ENCODE measurements around the gene SLC44A4. TPM values are rescaled to one million over a fixed set of nuclear protein-coding genes. Genes with fewer than 3 reads are reported as not detected.
"Not testable (repeated sequence)": the region's sequence is repeated elsewhere in the genome, so short reads cannot be mapped to it uniquely, and the experiment has no call there.

The SLC44A4 gene
- total RNA-seq, 4 donors from 2014 or later = 1.6 TPM; not detected in 3

DNA sequence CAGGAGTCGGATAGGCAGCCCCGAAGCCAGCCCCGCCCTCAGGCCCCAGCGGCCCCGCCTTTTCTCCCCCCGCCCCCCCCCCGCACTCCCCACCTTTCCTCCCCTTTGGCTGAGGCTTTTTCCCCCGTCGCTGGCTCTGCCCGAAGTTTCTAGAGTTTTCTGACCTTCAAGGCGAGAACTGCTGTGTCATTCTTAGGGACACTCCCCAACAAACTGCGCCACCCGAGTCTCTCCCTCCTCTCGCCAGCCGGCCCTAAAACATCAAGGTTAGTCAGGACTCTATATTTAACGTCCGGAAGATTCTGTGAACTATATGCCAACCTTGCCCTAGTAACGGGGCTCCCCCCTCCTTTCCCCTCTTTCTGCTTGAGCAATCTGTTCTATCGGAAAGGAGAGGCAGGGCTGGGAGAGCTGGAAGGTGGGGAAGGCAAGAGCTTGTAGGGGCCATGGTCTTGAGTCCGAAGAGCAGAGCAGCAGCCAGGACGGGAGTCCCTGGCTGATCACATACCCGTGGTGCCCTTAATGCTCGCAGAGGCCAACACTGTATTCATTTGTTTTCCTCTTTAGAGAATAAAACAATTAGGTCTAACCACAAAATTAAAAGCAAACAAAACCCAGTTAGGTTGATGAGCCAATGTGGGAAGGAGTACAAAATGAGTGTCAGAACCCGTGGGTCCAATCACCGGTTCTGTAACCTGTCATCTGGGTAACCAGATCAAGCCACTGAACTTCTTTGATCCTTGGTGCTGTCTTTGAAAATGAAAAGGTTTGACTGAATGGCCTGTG is 56.6 kb downstream of the SLC44A4 start:
- Histone ChIP-seq H3K36me3 (no peaks in the 10 kb centered on the region), H3K9me3 (no peaks in the 10 kb centered on the region), H3K4me1 (peaks cover 63 to 67% of the 10 kb centered on the region in 2 donors), H3K4me3 (peak overlapping the region; percentile 57 to 81 (median 66)), H3K27me3 (no peaks in the 10 kb centered on the region), H3K27ac (peak overlapping the region; percentile 97 to 98 (median 97))
- TF ChIP-seq CTCF (IDR thresholded peaks at IDR 0.05 in 4 of 5, conservative IDR thresholded peaks at IDR 0.05 in 1 of 5) = no peak
- peak; percentile 72 to 88 for TF ChIP-seq POLR2A (IDR thresholded peaks at IDR 0.05)
- DNase-seq (peak; percentile 93 to 97), ATAC-seq (peak; percentile 61 to 71)
- in situ Hi-C loops (cut with MboI; ENCODE audit: low sequenced_read_pairs in 4 of 4) (loop anchor here in 1 of 4 donors (25.0 kb wide), 1 partner anchor 365 kb away; the partner anchor contains the start of genes AGER, AGPAT1, GPSM3 and PBX2), intact Hi-C loops (cut with DNase I; ENCODE audit: low total_unique reads) (loop anchor here (5.0 to 10.0 kb wide), 2 partner anchors 1150 to 1207 kb away; partner anchors contain the start of genes MRPS18B and PPP1R10)

- H3K27ac ChIP-seq = peak overlapping the region; percentile 97 to 98 (median 97)
- intact Hi-C loops (cut with DNase I; ENCODE audit: low total_unique reads) (loop anchor here (5.0 to 10.0 kb wide), 2 partner anchors 1151 to 1207 kb away; partner anchors contain the start of genes MRPS18B and PPP1R10), in situ Hi-C loops (cut with MboI; ENCODE audit: low sequenced_read_pairs in 4 of 4) (loop anchor here in 1 of 4 donors (25.0 kb wide), 1 partner anchor 366 kb away; the partner anchor contains the start of genes AGER, AGPAT1, GPSM3 and PBX2)
- peaks cover 60 to 65% of the 10 kb centered on the region in 2 donors for H3K4me1 ChIP-seq
- DNase-seq (peak; percentile 36 to 67), ATAC-seq (peak; percentile 14 to 16)
- no peaks in the 10 kb centered on the region for H3K9me3 ChIP-seq
- TF ChIP-seq POLR2A (IDR thresholded peaks at IDR 0.05) = peak in 1 of 2 donors; percentile 61
- no peak for TF ChIP-seq CTCF (IDR thresholded peaks at IDR 0.05 in 4 of 5, conservative IDR thresholded peaks at IDR 0.05 in 1 of 5)
- H3K4me3 ChIP-seq = peak overlapping the region; percentile 57 to 81 (median 66)
- H3K36me3 ChIP-seq = no peaks in the 10 kb centered on the region
- no peaks in the 10 kb centered on the region for H3K27me3 ChIP-seq
These were observed 57.3 kb downstream of the SLC44A4 start for GRCh38 chr6:31821301-31822035.

DNA sequence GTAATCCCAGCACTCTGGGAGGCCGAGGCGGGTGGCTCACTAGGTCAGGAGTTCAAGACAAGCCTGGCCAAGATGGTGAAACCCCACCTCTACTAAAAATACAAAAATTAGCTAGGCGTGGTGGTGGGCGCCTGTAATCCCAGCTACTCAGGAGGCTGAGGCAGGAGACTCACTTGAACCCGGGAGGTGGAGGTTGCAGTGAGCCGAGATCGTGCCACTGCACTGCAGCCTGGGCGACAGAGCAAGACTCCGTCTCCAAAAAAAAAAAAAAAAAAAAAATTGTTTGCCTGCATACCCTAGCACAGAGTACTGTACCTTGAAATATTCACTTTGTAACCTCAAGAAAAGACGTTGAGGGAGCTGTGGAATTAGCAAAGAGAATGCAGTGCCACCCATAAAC is 58.4 kb downstream of the SLC44A4 start:
- not testable (repeated sequence) for H3K4me3 ChIP-seq, H3K36me3 ChIP-seq, ATAC-seq, H3K27me3 ChIP-seq, DNase-seq, H3K9me3 ChIP-seq
- Histone ChIP-seq H3K27ac (peak overlapping the region; percentile 97 to 98 (median 97)), H3K4me1 (peaks cover 50 to 54% of the 10 kb centered on the region in 2 donors)
- intact Hi-C loops (cut with DNase I; ENCODE audit: low total_unique reads) (loop anchor here (5.0 to 10.0 kb wide), 2 partner anchors 1152 to 1206 kb away; partner anchors contain the start of genes MRPS18B and PPP1R10), in situ Hi-C loops (cut with MboI; ENCODE audit: low sequenced_read_pairs in 4 of 4) (loop anchor here in 1 of 4 donors (25.0 kb wide), 1 partner anchor 367 kb away; the partner anchor contains the start of genes AGER, AGPAT1, GPSM3 and PBX2)

GRCh38 chr6:31819871-31820299 is 58.9 kb downstream of the SLC44A4 start:
- Histone ChIP-seq H3K9me3 (no peaks in the 10 kb centered on the region), H3K27me3 (no peaks in the 10 kb centered on the region), H3K27ac (peak overlapping the region; percentile 97 to 98 (median 97)), H3K36me3 (no peaks in the 10 kb centered on the region), H3K4me3 (peak overlapping the region in 1 of 4 donors; percentile 68), H3K4me1 (peaks cover 45 to 52% of the 10 kb centered on the region in 2 donors)
- DNase-seq (no peak), ATAC-seq (no peak)
- intact Hi-C loops (cut with DNase I; ENCODE audit: low total_unique reads) = loop anchor here (5.0 to 10.0 kb wide), 3 partner anchors 1152 to 1922 kb away; partner anchors contain the start of genes MRPS18B and PPP1R10
- in situ Hi-C loops (cut with MboI; ENCODE audit: low sequenced_read_pairs in 4 of 4) = loop anchor here in 1 of 4 donors (25.0 kb wide), 1 partner anchor 367 kb away; the partner anchor contains the start of genes AGER, AGPAT1, GPSM3 and PBX2
- TF ChIP-seq CTCF (IDR thresholded peaks at IDR 0.05 in 4 of 5, conservative IDR thresholded peaks at IDR 0.05 in 1 of 5) (no peak), POLR2A (IDR thresholded peaks at IDR 0.05) (no peak)
